Liver (tissue), 3 donors: ENCODE results near the gene DIP2B.

ENCODE experiments used
- EGR1 ChIP-seq, 2 donors: IDR thresholded peaks; 2 replicates each; pipeline ENCODE4 v1.6.1; 2016 to 2018; ENCODE audit warnings: antibody characterized with exemption in 2 of 2, low read depth in 2 of 2
- FOXA1 ChIP-seq: IDR thresholded peaks from 2 replicates; pipeline ENCODE4 v1.6.1; 2016; ENCODE audit warnings: antibody characterized with exemption
- GABPA ChIP-seq, 2 donors: IDR thresholded peaks in 1 of 2; conservative IDR thresholded peaks in 1 of 2; 2 replicates each; pipeline ENCODE4 v1.6.1; 2016; ENCODE audit warnings: antibody characterized with exemption in 2 of 2, mild to moderate bottlenecking in 1 of 2, moderate library complexity in 1 of 2
- NR2F2 ChIP-seq: IDR thresholded peaks from 2 replicates; pipeline ENCODE4 v1.6.1; 2016; ENCODE audit warnings: antibody characterized with exemption
- RAD21 ChIP-seq, 2 donors: IDR thresholded peaks; 2 replicates each; pipeline ENCODE4 v1.6.1; 2016; ENCODE audit warnings: antibody characterized with exemption in 2 of 2, mild to moderate bottlenecking in 2 of 2
- REST ChIP-seq: IDR thresholded peaks from 2 replicates; pipeline ENCODE4 v1.6.1; 2016; ENCODE audit warnings: antibody characterized with exemption, mild to moderate bottlenecking
- SP1 ChIP-seq: IDR thresholded peaks from 2 replicates; pipeline ENCODE4 v1.6.1; 2018; ENCODE audit warnings: antibody characterized with exemption, mild to moderate bottlenecking
- TAF1 ChIP-seq: conservative IDR thresholded peaks from 2 replicates; pipeline ENCODE4 v1.6.1; 2016; ENCODE audit warnings: antibody characterized with exemption, mild to moderate bottlenecking
- YY1 ChIP-seq: IDR thresholded peaks from 2 replicates; pipeline ENCODE4 v1.6.1; 2016; ENCODE audit warnings: antibody characterized with exemption, mild to moderate bottlenecking
- ZBTB33 ChIP-seq: IDR thresholded peaks from 2 replicates; pipeline ENCODE4 v1.6.1; 2016; ENCODE audit warnings: antibody characterized with exemption
- TF ChIP-seq, protein P1 (sequence below): fragments of 150-350 bp; IDR thresholded peaks from 2 replicates; pipeline ENCODE4 v1.5.1; 2017; ENCODE audit warnings: improper control_type of control experiment, low read depth, low read length; ENCODE audit not compliant: missing input control
- TF ChIP-seq, protein P2 (sequence below): IDR thresholded peaks from 2 replicates; pipeline ENCODE4 v1.6.1; 2016; ENCODE audit warnings: antibody characterized with exemption
- TF ChIP-seq, protein P3 (sequence below): IDR thresholded peaks from 2 replicates; pipeline ENCODE4 v1.6.1; 2016; ENCODE audit warnings: antibody characterized with exemption
- donor health status: healthy.
- donor health status: healthy.

GRCh38 chr12:50536831-50537537 is 32.2 kb downstream of the DIP2B start:
- TF ChIP-seq SP1: no peak
- TF ChIP-seq RAD21 (IDR thresholded peaks at IDR 0.05): no peak
- TF ChIP-seq TAF1: no peak
- TF ChIP-seq, protein P1, sequence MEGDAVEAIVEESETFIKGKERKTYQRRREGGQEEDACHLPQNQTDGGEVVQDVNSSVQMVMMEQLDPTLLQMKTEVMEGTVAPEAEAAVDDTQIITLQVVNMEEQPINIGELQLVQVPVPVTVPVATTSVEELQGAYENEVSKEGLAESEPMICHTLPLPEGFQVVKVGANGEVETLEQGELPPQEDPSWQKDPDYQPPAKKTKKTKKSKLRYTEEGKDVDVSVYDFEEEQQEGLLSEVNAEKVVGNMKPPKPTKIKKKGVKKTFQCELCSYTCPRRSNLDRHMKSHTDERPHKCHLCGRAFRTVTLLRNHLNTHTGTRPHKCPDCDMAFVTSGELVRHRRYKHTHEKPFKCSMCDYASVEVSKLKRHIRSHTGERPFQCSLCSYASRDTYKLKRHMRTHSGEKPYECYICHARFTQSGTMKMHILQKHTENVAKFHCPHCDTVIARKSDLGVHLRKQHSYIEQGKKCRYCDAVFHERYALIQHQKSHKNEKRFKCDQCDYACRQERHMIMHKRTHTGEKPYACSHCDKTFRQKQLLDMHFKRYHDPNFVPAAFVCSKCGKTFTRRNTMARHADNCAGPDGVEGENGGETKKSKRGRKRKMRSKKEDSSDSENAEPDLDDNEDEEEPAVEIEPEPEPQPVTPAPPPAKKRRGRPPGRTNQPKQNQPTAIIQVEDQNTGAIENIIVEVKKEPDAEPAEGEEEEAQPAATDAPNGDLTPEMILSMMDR: no peak
- TF ChIP-seq ZBTB33: no peak
- no peak for TF ChIP-seq REST
- TF ChIP-seq, protein P2, sequence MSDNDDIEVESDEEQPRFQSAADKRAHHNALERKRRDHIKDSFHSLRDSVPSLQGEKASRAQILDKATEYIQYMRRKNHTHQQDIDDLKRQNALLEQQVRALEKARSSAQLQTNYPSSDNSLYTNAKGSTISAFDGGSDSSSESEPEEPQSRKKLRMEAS: no peak
- no peak for TF ChIP-seq YY1
- TF ChIP-seq NR2F2: no peak
- TF ChIP-seq GABPA (IDR thresholded peaks at IDR 0.05 in 1 of 2, conservative IDR thresholded peaks at IDR 0.05 in 1 of 2): no peak
- TF ChIP-seq, protein P3, sequence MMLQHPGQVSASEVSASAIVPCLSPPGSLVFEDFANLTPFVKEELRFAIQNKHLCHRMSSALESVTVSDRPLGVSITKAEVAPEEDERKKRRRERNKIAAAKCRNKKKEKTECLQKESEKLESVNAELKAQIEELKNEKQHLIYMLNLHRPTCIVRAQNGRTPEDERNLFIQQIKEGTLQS: no peak
- no peak for TF ChIP-seq EGR1 (IDR thresholded peaks at IDR 0.05; ENCODE audit: low read depth in 2 of 2)
- no peak for TF ChIP-seq FOXA1
